Measurements from ENCODE around the gene THBS2. TPM values are rescaled to one million over a fixed set of nuclear protein-coding genes. Genes with fewer than 3 reads are reported as not detected.
A peak's percentile ranks its signal among the peaks of the same experiment; 100 is the strongest.
"Not testable (repeated sequence)": the region's sequence is repeated elsewhere in the genome, so short reads cannot be mapped to it uniquely, and the experiment has no call there.

The THBS2 gene
- polyA plus RNA-seq, 1 donor, result 33.9 TPM

DNA sequence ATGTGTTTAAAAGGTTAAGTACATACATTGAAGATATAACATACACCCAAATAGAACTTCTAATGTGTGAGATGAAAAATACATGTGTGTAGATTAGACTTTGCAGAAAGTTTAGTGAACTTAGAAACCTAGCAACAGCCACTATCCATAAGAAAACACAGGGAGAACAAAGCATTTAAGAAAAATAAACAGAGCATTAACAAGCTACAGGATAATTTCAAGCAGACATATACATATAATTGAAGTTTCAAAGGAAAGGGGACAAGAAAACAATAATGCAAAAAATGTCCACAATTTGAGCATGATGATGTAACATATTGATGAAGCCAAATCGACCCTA is 18.2 kb upstream of the THBS2 start:
- no peak for DNase-seq (ENCODE audit: low read depth)

DNA sequence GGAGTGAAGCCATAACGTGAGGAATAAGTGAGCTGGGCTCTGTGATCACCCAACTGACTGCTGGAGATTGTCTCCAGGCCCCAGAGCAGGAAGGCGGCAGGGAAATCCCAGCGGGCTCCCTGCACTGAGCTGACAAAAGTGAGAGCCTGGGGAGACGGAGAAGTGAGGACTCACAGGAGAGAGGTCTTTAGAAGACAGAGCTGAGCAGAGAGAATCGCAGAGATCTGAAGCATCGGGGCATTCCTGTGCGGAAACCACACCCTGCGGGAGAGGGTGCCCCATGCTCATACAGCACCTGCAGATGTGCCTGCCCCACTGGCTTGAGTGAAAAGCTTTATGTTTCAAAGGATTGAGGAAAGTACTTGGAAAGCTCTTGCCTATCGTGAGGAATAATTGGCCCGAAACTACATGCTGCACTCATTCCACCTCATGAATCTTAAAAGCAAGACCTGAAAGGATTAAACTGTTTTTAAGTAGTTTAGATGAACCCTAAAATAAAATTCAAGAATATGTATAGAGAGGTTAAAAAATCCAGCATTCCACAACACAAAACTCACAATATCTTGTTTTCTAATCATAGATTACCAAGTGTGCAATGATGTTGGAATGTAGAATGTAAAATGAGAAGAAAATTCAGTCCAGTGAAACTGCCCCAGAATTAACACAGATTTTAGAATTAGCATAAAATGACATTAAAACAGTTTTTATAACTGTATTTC is 17.7 kb upstream of the THBS2 start:
- DNase-seq (ENCODE audit: low read depth), result no peak

GRCh38 chr6:169270077-169270380 is 16.4 kb upstream of the THBS2 start:
- DNase-seq (ENCODE audit: low read depth), result not testable (repeated sequence)

- peak; percentile 91 for DNase-seq (ENCODE audit: low read depth)
Observed at GRCh38 chr6:169269180-169270076, 15.8 kb upstream of the THBS2 start.

- no peak for DNase-seq (ENCODE audit: low read depth)
Observed at GRCh38 chr6:169268276-169268675, 14.6 kb upstream of the THBS2 start.

- DNase-seq (ENCODE audit: low read depth), result no peak
Observed at GRCh38 chr6:169266746-169267591, 13.3 kb upstream of the THBS2 start.

DNA sequence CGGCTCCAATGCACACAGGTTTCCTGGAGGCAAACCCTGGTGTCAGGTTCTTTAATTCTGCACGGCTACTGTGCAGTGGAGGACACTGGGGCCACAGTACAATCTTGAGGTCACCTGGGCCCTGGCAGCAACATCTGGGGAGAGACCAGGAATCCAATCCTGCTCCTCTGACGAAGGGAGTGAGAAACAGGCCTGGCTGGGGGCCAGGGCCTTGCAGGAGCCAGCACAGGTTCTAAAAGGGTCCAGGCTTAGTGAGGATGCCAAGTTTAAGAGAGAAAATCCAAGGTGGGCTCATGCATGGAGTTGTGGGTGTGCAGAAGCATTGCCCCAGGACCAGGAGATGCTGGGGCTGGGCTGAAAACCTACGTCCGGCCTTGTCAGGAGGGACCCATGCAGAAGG is 12.6 kb upstream of the THBS2 start:
- DNase-seq (ENCODE audit: low read depth), result no peak

- DNase-seq (ENCODE audit: low read depth), result no peak
Observed at GRCh38 chr6:169265486-169266131, 12.0 kb upstream of the THBS2 start.

- DNase-seq (ENCODE audit: low read depth), result no peak
Observed at GRCh38 chr6:169263836-169264608, 10.4 kb upstream of the THBS2 start.

DNA sequence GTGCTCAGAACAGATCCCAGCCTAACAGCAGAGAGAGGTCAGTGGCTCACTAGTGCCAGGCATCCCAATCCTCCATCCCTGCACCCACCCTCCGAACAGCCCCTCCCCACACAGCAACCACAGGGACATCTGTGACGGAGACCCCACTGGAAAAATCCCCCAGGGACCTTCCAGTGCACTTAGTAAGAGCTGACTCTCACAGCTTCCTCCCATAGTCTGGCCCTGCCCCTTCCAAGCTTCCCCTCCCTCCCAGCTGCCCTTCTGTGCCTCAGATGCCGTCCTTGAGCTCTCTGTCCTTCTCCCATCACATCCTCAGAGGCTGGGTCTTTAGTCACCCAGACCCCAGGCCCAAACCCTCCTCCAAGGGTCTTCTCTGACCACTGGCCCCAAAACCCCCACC is 9.7 kb upstream of the THBS2 start:
- DNase-seq (ENCODE audit: low read depth), result no peak

DNA sequence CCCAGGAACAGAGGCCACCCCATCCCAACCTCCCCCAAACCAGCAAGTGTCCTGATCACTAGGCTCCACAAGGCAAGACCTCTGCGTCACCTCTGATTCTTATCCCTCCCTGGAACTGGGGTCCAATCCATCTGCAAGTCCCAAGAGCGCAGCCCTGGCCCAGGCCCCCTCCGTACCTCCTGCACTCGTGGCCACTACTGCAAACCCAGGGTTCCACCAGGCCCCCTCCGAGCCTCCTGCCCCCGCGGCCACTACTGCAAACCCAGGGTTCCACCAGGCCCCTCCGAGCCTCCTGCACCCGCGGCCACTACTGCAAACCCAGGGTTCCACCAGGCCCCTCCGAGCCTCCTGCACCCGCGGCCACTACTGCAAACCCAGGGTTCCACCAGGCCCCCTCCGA is 9.0 kb upstream of the THBS2 start:
- not testable (repeated sequence) for DNase-seq (ENCODE audit: low read depth)

- no peak for DNase-seq (ENCODE audit: low read depth)
Observed at GRCh38 chr6:169256518-169256917, 2.9 kb upstream of the THBS2 start.

DNA sequence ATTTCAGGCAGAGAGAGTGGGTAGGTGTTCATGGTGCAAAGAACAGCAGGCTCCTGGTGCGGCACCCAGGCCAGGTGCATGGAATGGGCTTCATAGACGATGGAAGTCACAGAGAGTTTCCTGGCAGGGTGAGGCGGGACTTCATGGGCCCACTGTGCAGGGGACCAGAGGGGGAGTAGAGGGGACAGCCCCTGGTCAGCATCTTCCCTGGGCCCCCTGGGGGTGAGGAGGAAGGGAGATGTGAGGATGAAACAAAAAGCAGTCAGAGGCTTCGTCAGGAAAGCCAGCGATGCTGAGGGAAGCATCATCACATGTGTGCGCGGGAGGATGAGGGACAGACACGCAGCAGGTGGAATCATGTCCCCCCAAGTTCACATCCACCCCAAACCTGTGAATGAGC is 2.4 kb upstream of the THBS2 start:
- no peak for DNase-seq (ENCODE audit: low read depth)

- DNase-seq (ENCODE audit: low read depth), result no peak
Observed at GRCh38 chr6:169255643-169256042, 2.0 kb upstream of the THBS2 start.

DNA sequence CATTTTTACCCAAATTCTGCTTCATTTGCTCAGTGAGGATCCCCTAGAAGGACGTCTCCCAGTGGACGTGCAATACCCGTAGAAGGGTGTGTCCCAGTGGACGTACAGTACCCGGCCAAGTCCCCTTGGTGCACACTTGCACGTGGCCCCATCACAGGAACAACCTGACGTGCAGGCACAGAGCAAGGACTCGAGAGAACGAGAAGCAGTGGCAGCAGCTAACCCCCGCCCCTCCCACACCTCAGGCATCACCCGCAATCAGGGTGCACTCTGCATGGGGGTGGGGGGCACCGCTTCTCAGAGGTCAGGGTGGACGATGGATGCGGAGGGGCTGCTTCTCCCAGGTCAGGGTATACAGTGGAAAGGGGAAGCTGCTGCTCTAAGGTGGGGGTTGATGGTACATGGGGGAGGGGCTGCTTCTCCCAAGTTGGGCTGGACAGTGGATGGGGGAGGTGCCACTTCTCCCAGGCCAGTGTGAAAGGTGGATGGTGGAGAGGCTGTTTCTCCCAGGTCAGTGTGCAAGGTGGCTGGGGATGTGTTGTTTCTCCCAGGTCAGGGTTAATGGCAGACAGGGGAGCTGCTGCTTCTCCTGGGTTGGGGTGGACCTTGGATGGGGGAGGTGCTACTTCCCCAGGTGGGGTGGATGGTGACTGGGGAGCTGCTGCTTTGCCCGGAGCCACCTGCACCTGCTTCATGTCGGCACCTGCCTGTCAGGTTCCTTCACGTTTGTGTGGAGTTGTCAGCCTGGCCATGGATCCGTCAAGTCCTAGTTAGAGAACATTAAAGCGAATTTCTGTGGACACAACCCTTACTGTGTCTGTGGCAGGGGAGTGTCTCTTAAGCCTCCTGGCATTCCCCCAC is 1.0 kb upstream of the THBS2 start:
- no peak for DNase-seq (ENCODE audit: low read depth)

DNA sequence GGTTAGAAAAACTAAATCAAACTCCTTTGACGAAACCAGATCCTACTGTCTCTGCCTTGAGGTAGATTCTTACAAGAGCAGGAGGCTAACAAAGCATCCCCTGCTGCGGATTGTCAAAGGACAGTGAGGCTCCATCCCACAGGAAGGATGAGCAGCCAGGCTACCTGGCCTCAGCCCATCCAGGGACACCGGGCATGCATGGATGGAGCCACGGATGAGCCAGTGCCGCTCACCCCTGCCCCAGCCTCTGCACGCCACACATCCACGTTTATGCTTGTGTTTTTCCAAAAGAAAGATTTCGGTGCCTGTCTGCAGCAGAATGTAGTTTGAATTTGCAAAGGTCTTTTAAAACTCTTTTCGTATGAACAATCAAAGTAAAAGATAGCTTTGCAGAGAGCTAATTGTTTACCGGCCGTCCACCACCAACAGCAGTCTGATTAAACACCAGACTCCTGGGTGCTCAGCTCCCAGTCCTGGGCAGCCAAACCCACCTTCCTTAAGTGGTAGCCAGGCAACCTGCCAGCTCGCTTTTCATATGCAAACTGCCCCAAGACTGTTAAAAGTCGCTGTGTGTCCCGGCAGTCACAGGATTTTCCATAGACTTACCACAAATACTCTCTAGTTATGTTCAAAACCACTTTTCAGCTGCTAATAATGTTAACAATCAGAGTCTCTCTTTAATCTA is 999 bp downstream of the THBS2 start:
- no peak for DNase-seq (ENCODE audit: low read depth)

DNA sequence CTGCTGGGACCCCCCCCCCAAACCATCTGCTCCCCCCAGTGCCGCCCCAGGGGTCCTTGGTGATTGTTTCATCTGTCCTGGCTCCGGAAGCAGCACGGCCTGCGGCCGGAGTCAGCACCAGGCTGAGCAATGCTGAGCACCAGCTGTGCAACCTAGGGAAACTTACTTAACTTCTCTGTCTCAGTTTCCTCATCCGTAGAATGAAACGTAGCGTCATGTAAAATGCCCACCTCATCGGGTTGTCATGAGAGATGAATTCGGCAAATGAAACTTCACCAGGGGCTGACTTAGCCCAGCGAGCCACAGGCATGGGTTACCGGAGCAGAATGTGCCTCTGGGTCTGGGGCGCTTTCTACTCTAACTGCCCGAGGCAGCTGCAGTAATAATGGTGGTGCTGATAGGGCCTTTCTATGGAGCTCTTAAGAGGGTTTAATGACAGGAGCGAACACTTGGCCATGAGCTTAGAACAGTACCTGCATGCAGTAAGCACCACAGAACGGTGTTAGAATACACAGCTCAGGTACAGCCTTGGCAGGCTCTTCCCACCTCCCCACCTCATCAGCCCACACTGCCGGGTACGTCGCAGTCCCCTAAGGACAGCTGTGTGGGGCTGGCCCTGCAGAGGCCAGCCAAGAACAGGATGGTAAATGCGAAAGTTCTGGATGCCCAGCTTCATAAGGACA is 1.7 kb downstream of the THBS2 start:
- DNase-seq (ENCODE audit: low read depth), result no peak

DNA sequence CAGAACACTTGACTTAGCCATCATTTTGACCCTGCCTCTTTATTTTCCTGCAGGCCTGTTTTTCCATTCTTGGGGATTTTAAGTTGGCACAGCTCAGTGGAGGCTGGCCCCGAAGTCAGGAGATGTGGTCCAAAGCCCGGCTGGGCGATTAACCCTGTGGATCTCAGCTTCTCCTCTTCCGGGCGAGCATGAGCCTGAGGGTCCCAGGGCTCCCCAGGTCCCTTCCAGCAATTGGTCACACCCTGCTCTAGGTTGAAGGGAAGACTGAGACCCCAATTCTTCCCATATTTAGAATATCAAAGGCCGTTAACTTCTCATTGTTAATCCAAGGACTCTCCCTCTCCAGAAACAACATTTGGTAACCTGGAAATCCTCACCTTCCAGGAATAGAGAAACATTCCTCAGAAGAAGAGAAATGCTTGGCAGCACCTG is 2.3 kb downstream of the THBS2 start:
- DNase-seq (ENCODE audit: low read depth), result no peak

- DNase-seq (ENCODE audit: low read depth), result no peak
Observed at GRCh38 chr6:169250660-169251059, 3.0 kb downstream of the THBS2 start.

Data from forelimb muscle (tissue), 1 donor.